Stimulated activated CD4-positive, alpha-beta T cell treated with anti-CD3 and anti-CD28 coated beads, Interleukin-2, amount 100 ng/mL, for 24 hours (primary cell): ENCODE data around the gene SLC38A2.
A peak's percentile ranks its signal among the peaks of the same experiment; 100 is the strongest.

Source experiments
- DNase-seq, 2 donors: peaks; one replicate each; pipeline ENCODE4 v3.0.0-alpha.2; 2020

The SLC38A2 gene

DNA sequence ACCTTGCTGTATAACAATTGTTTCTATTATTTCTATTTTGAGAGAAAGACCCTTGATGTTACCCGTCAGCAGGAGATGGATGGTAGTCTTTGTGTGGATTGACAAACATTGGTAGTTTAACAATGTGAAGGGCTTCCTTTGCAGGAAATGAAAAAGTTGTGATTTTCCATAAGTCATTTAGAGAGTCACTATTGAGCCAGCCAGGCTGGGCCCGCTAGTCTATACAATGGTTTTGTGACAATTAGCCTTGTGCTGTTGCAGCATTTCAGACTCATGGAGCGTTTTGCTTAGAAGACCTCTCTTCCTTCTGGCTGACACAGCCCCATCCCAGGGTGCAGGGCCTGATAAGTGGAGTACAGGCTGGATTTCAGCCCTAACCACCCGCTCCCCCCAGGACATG is 18.3 kb upstream of the SLC38A2 start:
- no peak for DNase-seq

DNA sequence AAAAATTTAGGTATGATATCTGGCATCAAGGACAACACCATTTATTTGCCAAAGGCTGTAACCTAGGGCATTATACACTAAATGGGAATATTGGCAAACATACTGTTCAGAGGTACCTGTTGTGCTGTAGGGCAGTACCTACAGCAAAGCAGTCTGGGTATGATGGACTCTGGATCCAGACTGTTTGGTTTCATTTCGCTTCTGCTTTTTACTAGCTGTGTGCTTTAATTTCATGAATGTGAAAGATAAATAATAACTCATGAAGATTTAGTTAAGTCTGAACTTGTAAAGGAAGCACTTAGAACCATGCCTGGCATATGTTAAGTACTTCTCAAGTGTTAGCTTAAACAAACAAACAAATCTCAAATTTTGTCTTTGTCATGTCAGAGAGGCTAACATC is 17.7 kb upstream of the SLC38A2 start:
- no peak for DNase-seq

DNA sequence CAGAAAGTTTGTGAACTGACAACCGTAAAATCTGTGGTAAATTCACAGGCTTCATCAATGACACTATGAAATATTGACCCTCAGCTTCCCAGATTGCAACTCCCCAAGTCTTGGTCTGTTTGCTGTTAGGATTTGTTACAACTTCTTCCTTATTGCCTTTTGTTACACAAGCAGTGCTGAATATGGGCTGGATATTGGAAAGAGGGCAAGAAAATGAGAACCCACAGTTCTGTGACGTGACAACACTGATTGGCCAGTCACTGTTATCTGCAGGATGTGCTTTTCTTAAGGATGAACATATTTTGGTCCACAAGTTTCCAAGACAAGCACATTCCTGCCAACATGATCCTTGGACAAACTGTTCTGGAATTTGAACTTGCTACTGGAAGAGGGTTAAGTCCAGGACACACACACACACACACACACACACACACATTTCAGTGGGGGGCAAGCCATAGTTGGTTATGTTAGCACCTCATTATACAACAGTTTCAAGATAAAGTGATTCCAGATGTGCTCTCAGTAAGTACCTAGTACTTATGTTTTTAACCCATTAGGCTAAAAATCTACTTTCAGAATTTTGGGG is 16.6 kb upstream of the SLC38A2 start:
- DNase-seq: no peak

DNA sequence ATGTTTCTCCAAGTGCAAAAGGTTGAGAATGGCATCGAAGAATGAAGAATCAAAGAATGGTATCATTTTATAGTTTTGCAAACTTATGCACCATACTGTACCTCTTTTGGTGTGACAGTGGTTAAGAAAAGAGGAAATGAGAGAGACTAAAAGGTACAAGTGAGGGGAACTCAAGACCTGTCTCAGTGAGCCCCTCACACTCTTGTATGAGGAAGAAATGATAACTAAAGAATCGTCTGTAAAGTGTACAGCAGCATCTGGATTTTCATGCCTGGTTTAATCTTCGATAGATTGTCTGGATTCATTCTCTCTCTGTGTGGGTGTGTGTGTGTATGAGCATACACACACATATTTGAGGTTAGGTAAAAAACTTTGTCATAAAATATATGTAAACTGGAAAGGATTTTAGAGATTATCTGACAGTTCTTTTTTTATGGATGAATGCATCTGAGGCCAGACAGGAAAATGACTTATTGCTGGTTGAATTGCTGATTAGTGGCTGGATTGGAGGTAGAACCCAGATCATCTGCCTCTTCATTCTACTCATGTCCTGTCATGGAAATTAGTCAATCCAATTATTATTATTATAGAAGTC is 16.0 kb upstream of the SLC38A2 start:
- no peak for DNase-seq

DNA sequence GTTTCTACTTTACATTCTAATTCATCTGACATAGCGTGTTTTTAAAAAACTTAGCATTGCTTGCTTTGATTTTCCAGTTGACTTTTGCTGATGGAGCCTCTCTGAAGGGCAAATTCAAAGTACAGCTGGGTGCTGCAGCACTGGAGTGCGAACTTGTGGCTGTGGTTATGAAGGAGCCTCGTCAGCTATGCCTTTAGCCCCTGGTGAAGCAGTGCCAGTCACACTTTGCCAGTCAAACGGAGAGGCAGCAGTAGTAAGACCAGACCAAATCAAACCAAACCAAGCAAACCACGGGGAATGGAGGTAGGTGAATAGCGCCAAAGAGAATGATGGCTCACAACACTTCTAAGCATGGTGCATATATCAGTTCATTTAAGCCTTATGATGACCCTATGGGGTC is 15.1 kb upstream of the SLC38A2 start:
- DNase-seq: no peak

DNA sequence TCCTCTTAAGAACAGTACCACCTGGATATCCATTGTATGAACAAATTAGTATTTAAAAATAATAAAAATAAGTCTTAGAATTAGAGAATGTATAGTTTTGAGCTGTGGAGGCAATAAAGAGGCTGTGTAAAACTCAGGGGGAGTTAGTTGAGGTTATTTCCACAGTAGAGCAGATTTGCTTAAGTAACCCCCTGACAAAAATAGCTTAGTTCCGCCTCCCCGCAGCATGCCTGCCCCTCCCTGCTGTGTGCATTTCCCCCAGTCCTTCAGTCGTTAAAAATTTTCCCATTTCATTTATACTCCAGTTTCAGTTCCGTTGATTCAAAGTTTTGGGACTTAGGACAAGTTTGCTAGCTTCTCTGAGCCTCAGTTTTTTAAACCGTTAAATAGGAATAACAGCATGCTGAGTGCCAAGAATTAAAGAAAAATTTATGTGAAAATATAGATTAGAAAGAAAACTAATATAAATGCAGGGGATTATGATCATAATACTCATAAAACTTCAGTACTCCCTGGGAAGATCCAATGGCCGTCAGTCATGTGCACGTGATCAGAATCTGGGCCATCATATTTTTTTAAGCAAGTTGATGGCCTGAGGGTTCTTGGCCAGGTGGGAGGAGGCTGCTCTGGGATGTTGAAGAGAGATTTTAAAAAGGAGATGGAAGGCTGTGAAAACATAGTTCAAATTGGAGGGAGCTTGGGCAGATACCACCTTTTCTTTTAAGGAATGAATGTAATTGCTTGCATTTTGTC is 14.5 kb upstream of the SLC38A2 start:
- DNase-seq: no peak

DNA sequence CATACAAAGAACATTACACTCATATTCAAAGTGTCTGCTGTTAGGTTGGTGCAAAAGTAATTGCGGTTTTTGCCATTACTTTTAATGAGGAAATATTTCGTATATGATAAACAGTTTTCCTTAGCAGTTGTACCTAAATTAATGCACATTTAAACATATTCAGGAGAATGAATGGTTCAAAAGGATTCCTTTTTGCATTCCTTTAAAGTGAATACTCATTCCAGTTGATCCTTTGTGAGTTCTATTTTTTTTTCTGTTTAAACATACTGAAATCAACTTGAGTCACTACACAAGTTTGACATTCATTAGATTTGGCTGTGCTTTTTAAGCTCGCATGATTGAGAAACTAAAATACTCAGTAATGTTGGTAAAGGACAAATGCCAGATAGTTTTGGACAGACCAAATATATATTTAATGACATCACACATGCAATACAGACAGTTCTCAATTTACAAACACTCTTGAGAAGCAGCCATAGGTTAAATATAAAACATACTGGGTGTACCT is 13.8 kb upstream of the SLC38A2 start:
- no peak for DNase-seq

DNA sequence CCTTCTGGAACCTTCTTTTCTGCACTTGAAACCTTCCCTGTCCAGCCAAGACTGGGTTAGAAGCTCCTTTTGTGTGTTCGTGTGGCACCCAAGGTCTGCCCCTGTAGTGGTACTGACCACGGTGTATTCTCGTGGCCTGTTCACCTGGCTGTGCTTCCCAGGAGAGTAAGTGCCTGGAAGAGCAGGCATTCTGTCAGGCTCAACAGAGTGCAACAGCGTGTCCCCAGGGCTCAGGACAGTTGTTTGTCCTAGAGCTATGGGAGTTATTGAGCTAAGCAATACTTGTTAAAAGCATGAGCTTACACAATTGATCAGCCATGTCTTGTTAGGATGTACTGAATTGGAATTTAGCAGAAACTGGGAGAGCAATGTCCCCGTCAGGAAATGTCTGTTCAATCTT is 12.9 kb upstream of the SLC38A2 start:
- no peak for DNase-seq

DNA sequence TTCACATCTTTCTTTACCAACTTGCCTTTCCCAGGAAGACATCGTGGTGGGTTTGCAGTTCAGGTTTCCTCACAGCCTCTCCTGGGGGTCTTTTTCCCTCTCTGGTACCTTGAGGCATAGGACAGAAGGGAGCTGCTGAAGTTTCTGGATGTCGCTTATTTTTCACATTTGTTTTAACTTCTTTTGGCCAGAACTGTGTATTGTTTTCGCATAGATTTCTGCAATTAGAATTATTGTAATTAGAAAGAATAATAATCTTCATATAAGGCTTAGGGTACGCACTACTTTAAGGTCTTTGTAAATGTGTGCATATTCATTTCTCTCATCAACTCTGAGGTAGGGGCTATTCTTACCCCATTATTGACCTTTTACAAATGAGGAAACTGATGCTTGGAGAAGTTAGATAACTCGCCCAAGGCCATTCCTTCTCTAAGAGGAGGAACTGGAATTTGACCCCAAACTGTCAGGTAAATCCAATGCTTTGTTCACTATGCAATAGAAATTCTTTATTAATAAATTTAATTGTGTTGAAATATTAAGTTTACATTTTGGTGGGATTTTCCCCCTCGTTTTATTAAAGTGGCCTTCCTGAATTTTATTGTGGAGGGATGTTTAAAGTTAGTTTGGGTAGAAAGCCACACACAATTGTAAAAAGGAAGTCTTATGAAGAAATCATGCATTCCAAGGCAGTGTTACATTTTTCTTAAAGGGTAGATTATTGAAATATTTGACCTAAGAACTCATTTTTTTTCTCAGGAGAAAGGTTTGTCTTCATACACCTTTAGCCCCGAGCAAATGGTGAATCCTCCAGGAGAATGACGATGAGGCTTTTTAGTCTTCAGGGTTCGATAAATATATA is 12.1 kb upstream of the SLC38A2 start:
- no peak for DNase-seq

DNA sequence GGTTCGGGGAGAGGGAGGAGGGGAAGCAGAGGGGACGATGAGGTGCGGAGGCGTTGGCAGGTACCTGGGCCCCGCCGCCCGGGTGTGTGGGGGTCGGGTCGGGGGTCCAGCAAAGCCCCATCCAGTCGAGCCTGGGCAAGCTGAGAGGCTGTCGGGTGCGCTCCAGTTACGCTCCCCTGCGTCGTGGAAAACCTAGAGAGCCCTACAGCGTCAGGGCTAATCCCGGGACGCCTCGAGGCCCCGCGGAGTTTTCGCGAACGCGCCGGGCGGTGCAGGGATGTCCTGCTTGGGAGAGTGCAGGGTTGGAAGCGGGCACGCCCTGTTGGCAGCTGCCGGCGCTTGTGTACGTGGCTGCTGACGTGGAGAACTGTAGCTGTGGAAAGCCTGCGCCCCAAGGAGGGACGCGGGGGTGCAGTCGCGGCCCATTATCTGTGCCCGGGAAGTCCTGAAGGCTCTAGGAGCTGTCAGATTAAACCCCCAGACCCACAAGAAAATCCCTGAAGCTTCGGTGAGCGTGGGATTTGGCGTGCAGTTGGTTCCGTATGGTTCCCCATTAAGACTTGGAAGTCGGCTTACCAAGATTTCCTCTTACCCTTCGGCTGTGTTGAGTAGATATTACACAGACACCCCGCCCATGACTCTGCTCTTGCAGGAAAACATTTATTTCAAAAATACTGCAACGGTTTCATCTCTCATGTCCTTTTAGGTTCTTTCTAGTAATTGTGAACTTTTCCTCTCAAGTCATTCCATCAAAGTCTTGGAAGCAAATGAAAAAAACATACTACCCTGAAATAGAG is 11.3 kb upstream of the SLC38A2 start:
- peak; percentile 74 to 75 for DNase-seq

DNA sequence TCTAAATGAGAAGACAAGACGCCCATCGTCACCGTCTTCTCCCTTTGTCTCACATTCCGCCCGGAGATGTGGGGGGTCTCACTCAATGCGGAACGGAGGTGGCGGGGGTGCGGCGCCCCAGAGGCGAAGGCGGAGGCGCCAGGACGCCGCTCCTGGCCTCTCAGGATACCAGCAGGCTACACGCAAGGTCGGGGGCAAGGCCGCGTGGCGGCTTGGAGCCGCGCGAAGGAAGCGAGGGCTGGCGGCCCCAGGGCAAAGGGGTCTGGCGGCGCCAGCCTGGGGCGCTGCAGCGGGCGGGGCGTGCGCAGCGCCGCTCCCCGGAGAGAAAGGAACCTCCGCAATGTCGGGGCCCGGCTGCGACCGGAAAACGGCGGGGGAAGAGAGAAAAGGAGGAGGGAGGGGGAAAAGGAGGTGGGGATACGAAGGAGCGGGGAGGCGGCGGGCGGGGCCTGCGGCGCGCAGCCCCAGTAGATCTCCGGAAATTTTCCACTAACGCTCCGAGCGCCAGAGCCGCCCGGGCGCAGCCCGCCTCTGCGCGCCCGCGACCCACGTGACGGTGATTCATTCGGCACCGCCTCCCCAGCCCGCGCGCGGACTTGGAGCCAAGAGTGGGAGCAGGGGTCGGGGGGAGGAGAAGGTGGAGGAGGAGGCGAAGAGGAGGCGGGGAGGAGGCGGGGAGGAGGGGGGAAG is 10.5 kb upstream of the SLC38A2 start:
- DNase-seq: peak; percentile 93

DNA sequence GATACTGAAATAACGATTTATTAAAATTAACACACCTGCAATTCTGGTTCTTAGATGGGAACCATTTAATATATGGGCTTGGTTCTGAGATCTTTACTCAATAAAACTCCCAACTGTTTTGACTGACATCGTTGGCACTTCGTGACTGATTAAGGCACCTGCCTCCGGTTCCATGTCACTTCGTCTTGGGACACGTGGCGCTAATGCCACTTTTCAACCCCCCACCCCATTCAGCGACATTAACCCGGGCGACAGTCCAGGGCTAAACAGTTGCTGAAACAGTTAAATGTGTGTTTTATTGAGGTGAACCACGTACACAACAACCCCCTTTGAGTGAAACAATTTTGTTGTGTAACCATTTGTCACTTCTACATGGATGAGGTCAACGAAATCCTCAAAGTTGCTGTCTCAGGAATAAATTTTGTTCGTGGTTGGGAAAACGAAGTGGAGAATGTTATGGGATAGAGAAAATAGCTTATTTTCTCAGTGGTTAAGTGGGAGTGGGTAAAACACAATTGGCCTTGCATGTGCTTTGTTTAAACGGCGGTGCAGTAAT is 9.9 kb upstream of the SLC38A2 start:
- no peak for DNase-seq

DNA sequence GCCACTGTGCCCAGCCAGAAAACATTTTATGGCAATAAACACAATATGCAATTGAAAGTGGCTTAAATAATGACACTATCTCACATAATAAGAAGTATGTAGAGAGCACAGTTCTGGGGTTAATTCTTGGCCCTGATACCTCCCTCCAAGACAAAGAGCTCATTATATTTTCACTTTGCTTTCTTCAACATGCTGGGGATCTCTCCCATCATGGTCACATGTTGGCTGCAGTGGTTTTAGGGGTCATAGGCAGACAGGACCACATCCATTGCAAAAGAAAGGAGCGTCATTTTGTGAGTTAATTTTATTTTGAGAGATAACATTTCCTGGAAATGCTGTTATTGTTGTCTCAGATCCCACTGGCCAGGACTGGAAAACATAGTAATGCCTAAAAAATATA is 8.3 kb upstream of the SLC38A2 start:
- no peak for DNase-seq

DNA sequence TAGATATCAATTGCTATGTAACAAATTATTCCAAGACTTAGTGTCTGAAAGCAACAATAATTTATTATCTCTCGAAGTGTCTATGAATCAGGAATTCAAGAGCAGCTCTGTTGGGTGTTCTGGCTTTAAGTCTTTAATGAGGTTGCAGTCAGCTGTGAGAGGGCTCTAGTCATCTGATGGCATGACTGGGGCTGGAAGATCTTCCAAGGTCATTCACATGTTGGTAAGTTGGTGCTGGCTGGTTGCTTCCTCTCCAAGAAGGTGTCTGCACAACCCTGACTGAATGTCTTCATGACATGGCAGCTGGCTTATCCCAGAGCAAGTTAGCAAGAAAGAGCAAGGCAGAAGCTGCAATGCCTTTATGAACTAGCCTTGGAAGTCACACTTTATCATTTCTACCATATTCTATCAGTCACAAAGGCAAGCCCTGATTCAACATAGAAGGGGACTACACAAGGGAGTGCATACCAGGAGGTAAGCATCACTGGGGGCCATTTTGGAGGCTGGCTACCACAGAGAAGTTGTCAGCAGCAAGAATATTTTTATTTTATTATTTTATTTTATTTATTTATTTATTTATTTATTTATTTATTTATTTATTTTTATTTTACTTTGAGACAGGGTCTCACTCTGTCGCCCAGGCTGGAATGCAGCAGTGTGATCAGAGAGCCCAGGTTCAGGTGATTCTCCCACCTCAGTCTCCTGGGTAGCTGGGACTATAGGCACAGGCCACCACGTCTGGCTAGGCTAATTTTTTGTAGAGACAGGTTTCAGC is 7.6 kb upstream of the SLC38A2 start:
- DNase-seq: no peak

DNA sequence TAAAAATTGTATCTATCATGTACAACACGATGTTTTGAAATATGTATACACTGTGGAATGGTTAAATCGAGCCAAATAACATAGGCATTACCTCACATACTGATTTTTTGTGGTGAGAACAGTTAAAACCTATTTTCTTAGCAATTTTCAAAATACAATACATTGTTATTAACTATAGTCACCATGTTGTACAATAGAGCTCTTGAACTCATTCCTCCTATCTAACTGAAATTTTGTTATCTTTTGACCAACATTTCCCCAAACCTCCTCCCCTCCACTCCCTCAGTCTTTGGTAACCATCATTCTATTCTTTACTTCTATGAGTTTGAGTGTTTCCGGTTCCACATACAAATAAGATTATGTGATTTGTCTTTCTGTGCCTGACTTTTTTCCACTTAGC is 6.8 kb upstream of the SLC38A2 start:
- no peak for DNase-seq

DNA sequence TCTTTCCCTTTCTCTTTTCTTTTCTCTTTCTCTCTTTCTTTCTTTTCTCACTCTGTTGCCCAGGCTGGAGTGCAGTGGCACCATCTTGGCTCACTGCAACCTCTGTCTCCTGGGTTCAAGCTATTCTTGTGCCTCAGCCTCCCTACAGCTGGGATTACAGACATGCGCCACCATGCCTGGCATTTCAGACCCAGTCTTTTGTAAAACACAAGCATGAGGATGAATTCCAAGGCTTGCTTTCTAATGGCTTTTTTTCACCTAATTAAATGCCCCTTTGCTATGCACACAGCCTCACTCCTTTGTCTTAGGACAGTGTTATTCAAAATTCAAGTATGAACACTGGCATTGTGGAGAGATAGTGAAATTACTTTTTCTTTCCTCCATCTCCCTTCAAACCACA is 6.0 kb upstream of the SLC38A2 start:
- DNase-seq: no peak

DNA sequence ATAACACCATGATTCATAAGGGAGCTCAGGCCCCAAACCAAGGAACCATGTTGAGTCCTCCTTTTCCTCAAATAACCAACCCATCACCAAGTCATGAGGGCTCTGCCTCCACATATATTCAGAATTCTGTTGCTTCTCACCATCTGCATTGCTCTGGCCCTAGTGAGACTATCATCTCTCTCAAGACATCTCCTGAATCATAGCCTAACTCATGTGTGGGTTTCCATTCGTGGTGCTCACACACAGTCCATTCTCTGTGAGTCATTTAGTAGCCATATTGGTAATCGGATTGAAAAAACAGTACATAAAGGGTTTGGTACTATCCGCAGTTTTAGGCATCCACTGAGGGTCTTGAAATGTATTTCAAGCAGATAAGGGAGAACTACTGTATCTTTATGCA is 5.1 kb upstream of the SLC38A2 start:
- DNase-seq: no peak

DNA sequence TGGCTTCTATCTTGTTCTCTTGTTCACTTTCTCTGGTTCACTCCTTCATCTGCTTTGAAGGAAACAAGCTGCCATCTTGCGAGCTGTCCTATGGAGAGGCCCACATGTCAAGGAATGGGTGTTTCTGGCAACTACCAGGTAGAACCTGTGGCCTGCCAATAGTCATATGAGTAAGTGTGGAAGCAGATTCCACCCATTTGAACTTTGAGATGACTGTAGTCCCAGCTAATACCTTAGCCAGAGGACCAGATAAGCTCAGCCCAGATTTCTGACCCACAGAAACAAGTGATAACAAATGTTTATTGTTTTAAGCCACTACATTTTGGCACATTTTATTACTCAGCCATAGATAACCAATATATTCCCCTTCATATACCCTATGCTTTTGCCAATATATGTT is 4.0 kb upstream of the SLC38A2 start:
- DNase-seq: no peak

DNA sequence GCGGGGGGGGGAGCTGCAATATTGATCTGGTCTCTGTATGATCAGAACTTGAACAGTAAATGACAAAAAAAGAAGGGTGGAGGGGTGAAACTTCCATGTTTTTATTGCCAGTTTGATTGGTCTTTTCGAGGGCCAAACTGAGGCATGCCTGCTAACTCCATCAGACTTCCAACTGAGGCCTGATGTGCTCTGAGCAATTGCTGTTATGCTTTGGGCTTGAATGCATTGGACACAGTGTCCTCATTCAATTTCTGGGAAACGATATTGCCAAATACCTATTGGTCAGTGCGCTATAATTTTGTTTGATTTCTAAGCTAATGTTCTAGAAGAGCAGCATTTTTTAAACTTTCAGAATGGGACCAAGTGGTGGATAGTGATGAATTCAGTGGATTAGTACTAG is 2.1 kb upstream of the SLC38A2 start:
- DNase-seq: no peak

DNA sequence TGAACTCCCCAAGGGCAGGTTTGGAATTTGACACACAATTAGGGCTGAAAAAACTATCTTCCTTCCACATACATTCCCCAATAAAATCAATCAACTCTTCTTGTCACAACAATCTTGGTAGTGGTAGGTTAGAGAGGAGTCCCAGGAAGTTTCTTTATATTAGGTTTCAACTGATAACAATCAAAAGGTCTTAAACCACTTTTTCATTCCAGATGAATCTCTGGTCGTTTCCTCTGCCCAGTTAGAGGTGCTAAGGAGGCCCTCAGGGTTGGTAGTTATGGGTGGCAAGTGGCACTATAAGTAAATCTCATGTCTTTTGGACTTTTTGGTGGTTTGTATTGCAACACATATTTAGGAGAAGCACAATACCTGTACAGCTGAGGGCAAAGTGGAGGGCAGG is 1.7 kb upstream of the SLC38A2 start:
- DNase-seq: no peak
